Left hindlimb (tissue), 1 donor: ENCODE measurements around the gene PPP1R9A.
"Not testable (repeated sequence)": the region's sequence is repeated elsewhere in the genome, so short reads cannot be mapped to it uniquely, and the experiment has no call there.

ENCODE experiments used
- DNase-seq: peaks from one replicate; pipeline ENCODE4 v3.0.0-alpha.2; 2018

PPP1R9A gene

GRCh38 chr7:94980418-94981142, 73.2 kb downstream of the PPP1R9A start:
- DNase-seq: no peak

- DNase-seq: no peak
Measured at GRCh38 chr7:94995921-94996320, 88.5 kb downstream of the PPP1R9A start.

GRCh38 chr7:94996369-94996768, 89.0 kb downstream of the PPP1R9A start:
- no peak for DNase-seq

- no peak for DNase-seq
Measured at GRCh38 chr7:94997547-94997946, 90.2 kb downstream of the PPP1R9A start.

- DNase-seq: no peak
Measured at GRCh38 chr7:94998266-94999068, 91.1 kb downstream of the PPP1R9A start.

GRCh38 chr7:94999069-94999351, 91.6 kb downstream of the PPP1R9A start:
- no peak for DNase-seq

GRCh38 chr7:94999601-95000000, 92.2 kb downstream of the PPP1R9A start:
- DNase-seq: not testable (repeated sequence)

GRCh38 chr7:95001258-95001657, 93.9 kb downstream of the PPP1R9A start:
- DNase-seq: no peak

- no peak for DNase-seq
Measured at GRCh38 chr7:95001815-95002561, 94.6 kb downstream of the PPP1R9A start.

GRCh38 chr7:95002775-95003174, 95.4 kb downstream of the PPP1R9A start:
- DNase-seq: no peak

- DNase-seq: no peak
Measured at GRCh38 chr7:95004618-95005247, 97.3 kb downstream of the PPP1R9A start.

GRCh38 chr7:95006010-95006409, 98.6 kb downstream of the PPP1R9A start:
- no peak for DNase-seq

GRCh38 chr7:95008773-95009172, 101.4 kb downstream of the PPP1R9A start:
- DNase-seq: not testable (repeated sequence)

GRCh38 chr7:95011146-95011928, 103.9 kb downstream of the PPP1R9A start:
- DNase-seq: no peak

GRCh38 chr7:95011995-95012394, 104.6 kb downstream of the PPP1R9A start:
- DNase-seq: no peak

GRCh38 chr7:95018021-95018420, 110.6 kb downstream of the PPP1R9A start:
- no peak for DNase-seq

- DNase-seq: no peak
Measured at GRCh38 chr7:95026018-95026417, 118.6 kb downstream of the PPP1R9A start.

GRCh38 chr7:95026421-95027072, 119.2 kb downstream of the PPP1R9A start:
- DNase-seq: no peak

GRCh38 chr7:95027234-95027872, 120.0 kb downstream of the PPP1R9A start:
- no peak for DNase-seq

- DNase-seq: no peak
Measured at GRCh38 chr7:95028683-95029082, 121.3 kb downstream of the PPP1R9A start.

GRCh38 chr7:95035295-95035694, 127.9 kb downstream of the PPP1R9A start:
- DNase-seq: no peak
